AG10803 (cell line): ENCODE measurements around the gene HINT2.

Source experiments
- DNase-seq: peaks from one replicate; pipeline ENCODE4 v3.0.0; 2010; ENCODE audit warnings: low read depth
- H3K4me3 ChIP-seq: 2 replicates; pipeline ENCODE4 v1.5.1; 2011; ENCODE audit warnings: mild to moderate bottlenecking, low read length, control low read depth
- CTCF ChIP-seq: conservative IDR thresholded peaks from 2 replicates; pipeline ENCODE4 v1.5.1; 2011; ENCODE audit warnings: mild to moderate bottlenecking, low read length, control low read depth, inconsistent platforms

The HINT2 gene

GRCh38 chr9:35791297-35791921, 23.4 kb downstream of the HINT2 start, which contains the start of gene NPR2:
NPR2 (plus strand) TSS chr9:35791591; CDS start chr9:35792409, 818 bp downstream.
- H3K4me3 ChIP-seq = peak within 1 kb of the TSS; percentile 74
- peak; percentile 39 for DNase-seq
- TF ChIP-seq CTCF = no peak

GRCh38 chr9:35790385-35791296, 24.2 kb downstream of the HINT2 start:
- peak; percentile 91 for TF ChIP-seq CTCF
- peak; percentile 83 for DNase-seq
- peak overlapping the region; percentile 41 for H3K4me3 ChIP-seq

- no peak overlapping the region for H3K4me3 ChIP-seq
- no peak for TF ChIP-seq CTCF
- no peak for DNase-seq
These were observed 24.8 kb downstream of the HINT2 start for GRCh38 chr9:35790025-35790384.

- no peak for DNase-seq
- TF ChIP-seq CTCF = no peak
- no peak overlapping the region for H3K4me3 ChIP-seq
These were observed 25.3 kb downstream of the HINT2 start for GRCh38 chr9:35789541-35789940.

- H3K4me3 ChIP-seq = no peak overlapping the region
- no peak for TF ChIP-seq CTCF
- no peak for DNase-seq
These were observed 31.4 kb downstream of the HINT2 start for GRCh38 chr9:35783418-35783817.

- no peak for TF ChIP-seq CTCF
- H3K4me3 ChIP-seq = no peak overlapping the region
- no peak for DNase-seq
These were observed 33.8 kb downstream of the HINT2 start for GRCh38 chr9:35781066-35781465.

GRCh38 chr9:35778496-35778895, 36.3 kb downstream of the HINT2 start:
- TF ChIP-seq CTCF = no peak
- no peak for DNase-seq
- no peak overlapping the region for H3K4me3 ChIP-seq
